Measurements from ENCODE around the gene C4orf50. TPM values are rescaled to one million over a fixed set of nuclear protein-coding genes. Genes with fewer than 3 reads are reported as not detected.

Gene C4orf50
- total and polyA plus RNA-seq, 2 of the 4 experiments (the other 2 are of a cell fraction): not detected

DNA sequence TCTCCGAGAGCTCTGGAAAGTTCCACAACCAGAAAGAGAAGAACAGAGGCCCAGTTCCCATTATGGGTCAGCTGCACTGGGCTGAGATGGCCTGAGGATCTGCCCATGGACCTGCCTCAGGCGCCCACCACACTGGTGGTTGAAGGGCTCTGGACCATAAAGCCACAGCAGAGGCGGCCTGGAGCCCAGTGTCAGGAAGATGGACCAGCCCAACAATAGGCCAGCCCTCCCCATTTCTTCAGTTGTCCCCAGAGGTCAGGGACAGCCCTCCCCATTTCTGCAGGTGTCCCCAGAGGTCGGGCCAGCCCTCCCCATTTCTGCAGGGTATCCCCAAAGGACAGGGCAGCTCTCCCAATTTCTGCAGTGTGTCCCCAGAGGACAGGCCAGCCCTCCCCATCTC is 37.2 kb upstream of the C4orf50 start:
- no peaks in the 10 kb centered on the region for H4K20me1 ChIP-seq (ENCODE audit: insufficient read depth, low read length)
- no peak overlapping the region for H3K27ac ChIP-seq (ENCODE audit: insufficient read depth, low read length)
- BruUV-seq (replicated peaks): no TSS peak
- dilution Hi-C loops (cut with HindIII; ENCODE audit: low sequenced_read_pairs, unreplicated experiment) (no loop called here), in situ Hi-C loops (cut with MboI; ENCODE audit: low sequenced_read_pairs) (no loop called here), intact Hi-C loops (cut with micrococcal nuclease) (no loop called here)
- no peaks in the 10 kb centered on the region for H3K9me1 ChIP-seq (ENCODE audit: insufficient read depth, low read length)
- H3K9ac ChIP-seq (ENCODE audit: low read depth, low read length): no peak overlapping the region
- peaks cover 35% of the 10 kb centered on the region for H3K9me3 ChIP-seq (ENCODE audit: control insufficient read depth, insufficient read depth, low read length)
- no peak overlapping the region for H3K4me3 ChIP-seq (ENCODE audit: insufficient read depth, low read depth, low read length)
- H4K91ac ChIP-seq (ENCODE audit: insufficient read depth, low read depth, low read length): no peak overlapping the region
- ChIA-PET POLR2A (ENCODE audit: unreplicated experiment) (no interaction called here), CTCF (no interaction called here)
- TF ChIP-seq BHLHE40 (IDR thresholded peaks at IDR 0.05; ENCODE audit: low read depth, low read length): no peak
- TF ChIP-seq RAD21 (IDR thresholded peaks at IDR 0.05; ENCODE audit: low read length): no peak
- TF ChIP-seq RFX5 (IDR thresholded peaks at IDR 0.05; ENCODE audit: low read depth, low read length): no peak
- no peak for TF ChIP-seq FOS (IDR thresholded peaks at IDR 0.05; ENCODE audit: low read depth, low read length)
- no peak for TF ChIP-seq MAFK (IDR thresholded peaks at IDR 0.05; ENCODE audit: low read depth, low read length)
- no peak for TF ChIP-seq SMC3 (IDR thresholded peaks at IDR 0.05; ENCODE audit: low read depth, low read length)
- TF ChIP-seq NFE2L2 (IDR thresholded peaks at IDR 0.05; ENCODE audit: low read depth, low read length): no peak
- TF ChIP-seq, protein P1, sequence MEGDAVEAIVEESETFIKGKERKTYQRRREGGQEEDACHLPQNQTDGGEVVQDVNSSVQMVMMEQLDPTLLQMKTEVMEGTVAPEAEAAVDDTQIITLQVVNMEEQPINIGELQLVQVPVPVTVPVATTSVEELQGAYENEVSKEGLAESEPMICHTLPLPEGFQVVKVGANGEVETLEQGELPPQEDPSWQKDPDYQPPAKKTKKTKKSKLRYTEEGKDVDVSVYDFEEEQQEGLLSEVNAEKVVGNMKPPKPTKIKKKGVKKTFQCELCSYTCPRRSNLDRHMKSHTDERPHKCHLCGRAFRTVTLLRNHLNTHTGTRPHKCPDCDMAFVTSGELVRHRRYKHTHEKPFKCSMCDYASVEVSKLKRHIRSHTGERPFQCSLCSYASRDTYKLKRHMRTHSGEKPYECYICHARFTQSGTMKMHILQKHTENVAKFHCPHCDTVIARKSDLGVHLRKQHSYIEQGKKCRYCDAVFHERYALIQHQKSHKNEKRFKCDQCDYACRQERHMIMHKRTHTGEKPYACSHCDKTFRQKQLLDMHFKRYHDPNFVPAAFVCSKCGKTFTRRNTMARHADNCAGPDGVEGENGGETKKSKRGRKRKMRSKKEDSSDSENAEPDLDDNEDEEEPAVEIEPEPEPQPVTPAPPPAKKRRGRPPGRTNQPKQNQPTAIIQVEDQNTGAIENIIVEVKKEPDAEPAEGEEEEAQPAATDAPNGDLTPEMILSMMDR (conservative IDR thresholded peaks at IDR 0.05; ENCODE audit: low read depth, low read length): no peak
- TF ChIP-seq, protein P2, sequence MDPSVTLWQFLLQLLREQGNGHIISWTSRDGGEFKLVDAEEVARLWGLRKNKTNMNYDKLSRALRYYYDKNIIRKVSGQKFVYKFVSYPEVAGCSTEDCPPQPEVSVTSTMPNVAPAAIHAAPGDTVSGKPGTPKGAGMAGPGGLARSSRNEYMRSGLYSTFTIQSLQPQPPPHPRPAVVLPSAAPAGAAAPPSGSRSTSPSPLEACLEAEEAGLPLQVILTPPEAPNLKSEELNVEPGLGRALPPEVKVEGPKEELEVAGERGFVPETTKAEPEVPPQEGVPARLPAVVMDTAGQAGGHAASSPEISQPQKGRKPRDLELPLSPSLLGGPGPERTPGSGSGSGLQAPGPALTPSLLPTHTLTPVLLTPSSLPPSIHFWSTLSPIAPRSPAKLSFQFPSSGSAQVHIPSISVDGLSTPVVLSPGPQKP (IDR thresholded peaks at IDR 0.05; ENCODE audit: borderline replicate concordance, low read depth, low read length): no peak
- no peak for TF ChIP-seq RCOR1 (IDR thresholded peaks at IDR 0.05; ENCODE audit: insufficient replicate concordance, low read length)
- no peak for TF ChIP-seq MXI1 (IDR thresholded peaks at IDR 0.05; ENCODE audit: borderline replicate concordance, low read depth, low read length)
- TF ChIP-seq POLR2A (IDR thresholded peaks at IDR 0.05; ENCODE audit: low read depth, low read length): no peak
- TF ChIP-seq CEBPB (IDR thresholded peaks at IDR 0.05; ENCODE audit: low read depth, low read length): no peak
- no peak for TF ChIP-seq USF2 (IDR thresholded peaks at IDR 0.05; ENCODE audit: low read depth, low read length)
- no peak for TF ChIP-seq CHD1 (IDR thresholded peaks at IDR 0.05; ENCODE audit: low read depth, low read length)
- TF ChIP-seq MAZ (IDR thresholded peaks at IDR 0.05; ENCODE audit: borderline replicate concordance, low read depth, low read length): no peak
- H2AK5ac ChIP-seq (ENCODE audit: low read depth, low read length): no peak overlapping the region
- WGBS, 2 experiments (ENCODE audit: extremely low coverage in 2 of 2, insufficient read length in 1 of 2): no CpG with 5 or more reads among the region's 4 CpGs
- no peaks in the 10 kb centered on the region for H3K4me1 ChIP-seq (ENCODE audit: control insufficient read depth, insufficient read depth, low read length)
- no peak overlapping the region for H3K4me2 ChIP-seq (ENCODE audit: low read depth, low read length)
- no peak overlapping the region for H3K4ac ChIP-seq (ENCODE audit: low read depth, low read length)
- no peak overlapping the region for H3K23ac ChIP-seq (ENCODE audit: low read depth, low read length)
- no peak overlapping the region for H2BK5ac ChIP-seq (ENCODE audit: low read depth, low read length, poor library complexity, severe bottlenecking)
- ATAC-seq (ENCODE audit: low read depth) (no peak), DNase-seq (no peak)
- H2BK120ac ChIP-seq (ENCODE audit: low read depth, low read length): no peak overlapping the region
- H3K14ac ChIP-seq (replicated peaks; ENCODE audit: low read depth, low read length): no peak overlapping the region
- H2BK15ac ChIP-seq (ENCODE audit: low read depth, low read length): no peak overlapping the region
- no peak overlapping the region for H2BK20ac ChIP-seq (ENCODE audit: low read depth, low read length)
- H4K8ac ChIP-seq (ENCODE audit: low read depth in 2 of 2, low read length in 2 of 2): no peak overlapping the region
- no peak overlapping the region for H3K56ac ChIP-seq (ENCODE audit: extremely low read depth, insufficient read depth, low read length)
- no peak overlapping the region for H2AFZ ChIP-seq (replicated peaks; ENCODE audit: low read length, poor library complexity)
- H3K18ac ChIP-seq (ENCODE audit: low read depth, low read length): no peak overlapping the region
- no peaks in the 10 kb centered on the region for H3K36me3 ChIP-seq (ENCODE audit: control insufficient read depth, insufficient read depth, low read length)
- no peaks in the 10 kb centered on the region for H3K27me3 ChIP-seq (ENCODE audit: control insufficient read depth, insufficient read depth, low read length)
- no peak overlapping the region for H2AK9ac ChIP-seq (replicated peaks; ENCODE audit: low read depth, low read length, poor library complexity)
- H4K5ac ChIP-seq (ENCODE audit: low read depth, low read length): no peak overlapping the region
- no peaks in the 10 kb centered on the region for H3K79me1 ChIP-seq (ENCODE audit: low read depth in 1 of 2, low read length in 2 of 2)

Data from IMR-90 (cell line).